Neuronal stem cell (in vitro differentiated cells): ENCODE data around the gene CYGB.
"Not testable (repeated sequence)": the region's sequence is repeated elsewhere in the genome, so short reads cannot be mapped to it uniquely, and the experiment has no call there.

Experiments used
- DNase-seq: peaks from one replicate; pipeline ENCODE4 v3.0.0-alpha.2; 2013; ENCODE audit warnings: low spot score
- H2AFZ ChIP-seq: one replicate; pipeline ENCODE4 v1.6.1; 2013; ENCODE audit warnings: mild to moderate bottlenecking, low read length, inconsistent platforms
- H2AK5ac ChIP-seq: 2 replicates; pipeline ENCODE4 v1.6.1; 2013; ENCODE audit warnings: low read depth, mild to moderate bottlenecking, inconsistent platforms, low read length, moderate library complexity, mixed read lengths
- H2BK120ac ChIP-seq: 2 replicates; pipeline ENCODE4 v1.6.1; 2013; ENCODE audit warnings: low read depth, mild to moderate bottlenecking, inconsistent platforms, low read length, moderate library complexity, mixed read lengths
- H2BK12ac ChIP-seq: one replicate; pipeline ENCODE4 v1.6.1; 2013; ENCODE audit warnings: low read length, inconsistent platforms
- H2BK15ac ChIP-seq: 2 replicates; pipeline ENCODE4 v1.6.1; 2013; ENCODE audit warnings: mild to moderate bottlenecking, low read length, inconsistent platforms, mixed read lengths
- H2BK5ac ChIP-seq: one replicate; pipeline ENCODE4 v1.6.1; 2013; ENCODE audit warnings: inconsistent platforms, mild to moderate bottlenecking, low read length, moderate library complexity
- H3K14ac ChIP-seq: one replicate; pipeline ENCODE4 v1.6.1; 2013; ENCODE audit warnings: low read length, inconsistent platforms
- H3K18ac ChIP-seq: 2 replicates; pipeline ENCODE4 v1.6.1; 2013; ENCODE audit warnings: low read length, inconsistent platforms
- H3K23ac ChIP-seq: 2 replicates; pipeline ENCODE4 v1.6.1; 2013; ENCODE audit warnings: low read depth, mild to moderate bottlenecking, mixed read lengths, low read length, inconsistent platforms; ENCODE audit not compliant: poor library complexity
- H3K27ac ChIP-seq: replicated peaks from 3 replicates; pipeline ENCODE4 v1.5.1; 2013; ENCODE audit warnings: low read length, inconsistent platforms
- H3K27me3 ChIP-seq, 3 experiments: 2 replicates each; pipeline ENCODE4 v1.6.1; 2013; ENCODE audit warnings: low read length in 3 of 3, mild to moderate bottlenecking in 2 of 3, inconsistent platforms in 1 of 3, low read depth in 1 of 3, mixed read lengths in 1 of 3, moderate library complexity in 1 of 3; ENCODE audit not compliant: control insufficient read depth in 3 of 3, insufficient read depth in 3 of 3
- H3K36me3 ChIP-seq, 2 donors: replicated peaks in 1 of 2; 2 replicates each; pipeline ENCODE4 v1.6.1; 2013; ENCODE audit warnings: low read length in 2 of 2; ENCODE audit not compliant: control insufficient read depth in 2 of 2, insufficient read depth in 2 of 2
- H3K4ac ChIP-seq: 2 replicates; pipeline ENCODE4 v1.6.1; 2013; ENCODE audit warnings: inconsistent platforms, mild to moderate bottlenecking, low read length, moderate library complexity
- H3K4me1 ChIP-seq, 2 donors: 1 replicate in 1 of 2; 2 replicates in 1 of 2; pipeline ENCODE4 v1.6.1; 2013; ENCODE audit warnings: low read length in 2 of 2, low read depth in 1 of 2; ENCODE audit not compliant: control insufficient read depth in 2 of 2, insufficient read depth in 1 of 2
- H3K4me2 ChIP-seq: one replicate; pipeline ENCODE4 v1.6.1; 2013; ENCODE audit warnings: mild to moderate bottlenecking, low read length, inconsistent platforms; ENCODE audit not compliant: insufficient read depth, poor library complexity, severe bottlenecking
- H3K4me3 ChIP-seq, 2 donors: 2 replicates each; pipeline ENCODE4 v1.5.1; 2013; ENCODE audit warnings: low read length in 2 of 2, mild to moderate bottlenecking in 2 of 2, inconsistent platforms in 1 of 2, moderate library complexity in 1 of 2
- H3K79me1 ChIP-seq: one replicate; pipeline ENCODE4 v1.6.1; 2013; ENCODE audit warnings: low read depth, mild to moderate bottlenecking, inconsistent platforms, low read length, moderate library complexity
- H3K9ac ChIP-seq: one replicate; pipeline ENCODE4 v1.6.1; 2013; ENCODE audit warnings: mild to moderate bottlenecking, low read depth, low read length, inconsistent platforms; ENCODE audit not compliant: poor library complexity
- H3K9me3 ChIP-seq, 2 donors: replicated peaks in 1 of 2; 2 replicates each; pipeline versions ENCODE3 to v1.6.1; 2013; ENCODE audit warnings: low read length in 2 of 2, mild to moderate bottlenecking in 2 of 2, inconsistent platforms in 1 of 2, low read depth in 1 of 2, mixed read lengths in 1 of 2, moderate library complexity in 1 of 2; ENCODE audit not compliant: control insufficient read depth in 2 of 2, insufficient read depth in 1 of 2
- H4K8ac ChIP-seq: one replicate; pipeline ENCODE4 v1.6.1; 2013; ENCODE audit warnings: low read depth, mild to moderate bottlenecking, inconsistent platforms, low read length, moderate library complexity
- H4K91ac ChIP-seq: one replicate; pipeline ENCODE4 v1.6.1; 2013; ENCODE audit warnings: low read length, low read depth, mild to moderate bottlenecking, inconsistent platforms; ENCODE audit not compliant: poor library complexity
- WGBS, 2 donors: extraction: QIAGEN DNeasy Blood & Tissue Kit; methylation state at CpG; one replicate each; pipeline ENCODE4 v1.1.7; 2013; ENCODE audit warnings: missing lambda C conversion rate in 2 of 2, mixed read lengths in 1 of 2; ENCODE audit not compliant: insufficient read length in 2 of 2, insufficient replicate concordance in 1 of 2; ENCODE audit errors: extremely low coverage in 2 of 2; 5-methylcytosine and 5-hydroxymethylcytosine counted together

Gene CYGB

GRCh38 chr17:76561332-76561731 lies 23.8 kb upstream of the CYGB start:
- H2BK12ac ChIP-seq = no peak overlapping the region
- H3K4me3 ChIP-seq = no peak overlapping the region
- DNase-seq = no peak
- no peaks in the 10 kb centered on the region for H3K9me3 ChIP-seq
- no peak overlapping the region for H3K18ac ChIP-seq
- H3K4ac ChIP-seq = no peak overlapping the region
- H3K4me1 ChIP-seq = peaks cover 3 to 8% of the 10 kb centered on the region in 2 donors
- no peak overlapping the region for H2AK5ac ChIP-seq
- no peak overlapping the region for H2AFZ ChIP-seq
- H3K27me3 ChIP-seq = peaks cover 0 to 2% (median 0%) of the 10 kb centered on the region in 3 experiments
- no peak overlapping the region for H4K91ac ChIP-seq
- H3K4me2 ChIP-seq = no peak overlapping the region
- H2BK15ac ChIP-seq = no peak overlapping the region
- H2BK5ac ChIP-seq = no peak overlapping the region
- peaks cover 26 to 74% of the 10 kb centered on the region in 2 donors for H3K36me3 ChIP-seq
- H3K27ac ChIP-seq = no peak overlapping the region
- no peak overlapping the region for H2BK120ac ChIP-seq
- no peak overlapping the region for H3K23ac ChIP-seq
- H4K8ac ChIP-seq = no peak overlapping the region
- no peak overlapping the region for H3K14ac ChIP-seq
- H3K79me1 ChIP-seq = peaks cover 5% of the 10 kb centered on the region
- no peak overlapping the region for H3K9ac ChIP-seq
- WGBS, 2 donors = no CpG with 5 or more reads among the region's 7 CpGs

- Histone ChIP-seq H3K27ac (no peak overlapping the region), H3K36me3 (peaks cover 22 to 69% of the 10 kb centered on the region in 2 donors), H4K91ac (no peak overlapping the region), H3K9me3 (no peaks in the 10 kb centered on the region), H3K79me1 (peaks cover 5% of the 10 kb centered on the region), H3K4ac (no peak overlapping the region), H3K9ac (no peak overlapping the region), H2AFZ (no peak overlapping the region), H2BK12ac (no peak overlapping the region), H3K4me3 (no peak overlapping the region), H2AK5ac (no peak overlapping the region), H2BK120ac (no peak overlapping the region), H2BK5ac (no peak overlapping the region), H3K18ac (no peak overlapping the region), H2BK15ac (no peak overlapping the region), H3K4me2 (no peak overlapping the region), H3K14ac (no peak overlapping the region), H3K27me3 (no peaks in the 10 kb centered on the region), H3K4me1 (peaks cover 3 to 8% of the 10 kb centered on the region in 2 donors), H4K8ac (no peak overlapping the region), H3K23ac (no peak overlapping the region)
- WGBS, 2 donors = no CpG with 5 or more reads among the region's 6 CpGs
- DNase-seq = no peak
These were observed 23.3 kb upstream of the CYGB start for GRCh38 chr17:76560877-76561221.

- no peak for DNase-seq
- Histone ChIP-seq H2BK120ac (no peak overlapping the region), H3K4ac (no peak overlapping the region), H3K4me3 (no peak overlapping the region), H3K79me1 (peaks cover 5% of the 10 kb centered on the region), H3K27ac (no peak overlapping the region), H3K4me2 (no peak overlapping the region), H4K91ac (no peak overlapping the region), H3K36me3 (peaks cover 19 to 63% of the 10 kb centered on the region in 2 donors), H3K9me3 (no peaks in the 10 kb centered on the region), H2AFZ (no peak overlapping the region), H2BK15ac (no peak overlapping the region), H3K27me3 (no peaks in the 10 kb centered on the region), H4K8ac (no peak overlapping the region), H2AK5ac (no peak overlapping the region), H3K9ac (no peak overlapping the region), H3K4me1 (peaks cover 3 to 8% of the 10 kb centered on the region in 2 donors), H2BK12ac (no peak overlapping the region), H3K14ac (no peak overlapping the region), H3K18ac (no peak overlapping the region), H3K23ac (no peak overlapping the region), H2BK5ac (no peak overlapping the region)
- WGBS, 2 donors = no CpG with 5 or more reads among the region's 10 CpGs
These were observed 22.7 kb upstream of the CYGB start for GRCh38 chr17:76560036-76560876.

GRCh38 chr17:76559460-76559859 lies 22.0 kb upstream of the CYGB start:
- not testable (repeated sequence) for H2BK5ac ChIP-seq, H2AK5ac ChIP-seq, H2BK12ac ChIP-seq, H3K18ac ChIP-seq, H3K27me3 ChIP-seq, H3K4me1 ChIP-seq, DNase-seq, H3K14ac ChIP-seq, H3K27ac ChIP-seq, H4K8ac ChIP-seq, H2BK120ac ChIP-seq, H3K4me3 ChIP-seq, H3K23ac ChIP-seq, H3K4me2 ChIP-seq, H3K4ac ChIP-seq, H2BK15ac ChIP-seq, H2AFZ ChIP-seq, H4K91ac ChIP-seq, H3K79me1 ChIP-seq, H3K9me3 ChIP-seq, H3K9ac ChIP-seq
- no CpG with 5 or more reads among the region's 7 CpGs for WGBS, 2 donors
- H3K36me3 ChIP-seq = peaks cover 17 to 55% of the 10 kb centered on the region in 2 donors
